HG02885 (cell line): ENCODE data around the gene BMF.
A peak's percentile ranks its signal among the peaks of the same experiment; 100 is the strongest.

ENCODE experiments used
- ATAC-seq: cut with Tn5 transposase; IDR thresholded peaks from one replicate; pipeline ENCODE4 v1.9.1; 2021; ENCODE audit warnings: mild to moderate bottlenecking; ENCODE audit not compliant: unreplicated experiment, poor library complexity

The BMF gene

GRCh38 chr15:40053079-40053830 lies 55.4 kb downstream of the BMF start:
- no peak for ATAC-seq

GRCh38 chr15:40052604-40053003 lies 56.1 kb downstream of the BMF start:
- ATAC-seq: no peak

GRCh38 chr15:40051616-40052415 lies 56.9 kb downstream of the BMF start:
- ATAC-seq: no peak

- no peak for ATAC-seq
Observed at GRCh38 chr15:40050788-40051470, 57.8 kb downstream of the BMF start.

- no peak for ATAC-seq
Observed at GRCh38 chr15:40048926-40049475, 59.7 kb downstream of the BMF start.

- ATAC-seq: no peak
Observed at GRCh38 chr15:40048211-40048792, 60.4 kb downstream of the BMF start.

GRCh38 chr15:40047415-40048210 lies 61.1 kb downstream of the BMF start:
- peak; percentile 70 for ATAC-seq

- ATAC-seq: no peak
Observed at GRCh38 chr15:40046721-40047414, 61.8 kb downstream of the BMF start.

GRCh38 chr15:40045572-40046217 lies 63.0 kb downstream of the BMF start:
- peak; percentile 28 for ATAC-seq

GRCh38 chr15:40044717-40045571 lies 63.7 kb downstream of the BMF start:
- peak; percentile 84 for ATAC-seq

GRCh38 chr15:40043927-40044716 lies 64.6 kb downstream of the BMF start:
- no peak for ATAC-seq

- ATAC-seq: no peak
Observed at GRCh38 chr15:40042791-40043320, 65.8 kb downstream of the BMF start.

- no peak for ATAC-seq
Observed at GRCh38 chr15:40040770-40041169, 67.9 kb downstream of the BMF start.

- ATAC-seq: no peak
Observed at GRCh38 chr15:40040293-40040635, 68.4 kb downstream of the BMF start.

- peak; percentile 94 for ATAC-seq
Observed at GRCh38 chr15:40038638-40039543, 69.8 kb downstream of the BMF start, which contains the start of gene SRP14. Gene SRP14, minus strand, starts transcription at chr15:40039181. Its CDS starts 65 bp downstream, at chr15:40039116.

GRCh38 chr15:40038275-40038637 lies 70.4 kb downstream of the BMF start:
- no peak for ATAC-seq
